ENCODE data around the gene SLC22A1. TPM values are rescaled to one million over a fixed set of nuclear protein-coding genes. Genes with fewer than 3 reads are reported as not detected.

Gene SLC22A1
- total RNA-seq, 4 donors from 2014 or later: 1.4 to 2.6 (median 1.5) TPM

DNA sequence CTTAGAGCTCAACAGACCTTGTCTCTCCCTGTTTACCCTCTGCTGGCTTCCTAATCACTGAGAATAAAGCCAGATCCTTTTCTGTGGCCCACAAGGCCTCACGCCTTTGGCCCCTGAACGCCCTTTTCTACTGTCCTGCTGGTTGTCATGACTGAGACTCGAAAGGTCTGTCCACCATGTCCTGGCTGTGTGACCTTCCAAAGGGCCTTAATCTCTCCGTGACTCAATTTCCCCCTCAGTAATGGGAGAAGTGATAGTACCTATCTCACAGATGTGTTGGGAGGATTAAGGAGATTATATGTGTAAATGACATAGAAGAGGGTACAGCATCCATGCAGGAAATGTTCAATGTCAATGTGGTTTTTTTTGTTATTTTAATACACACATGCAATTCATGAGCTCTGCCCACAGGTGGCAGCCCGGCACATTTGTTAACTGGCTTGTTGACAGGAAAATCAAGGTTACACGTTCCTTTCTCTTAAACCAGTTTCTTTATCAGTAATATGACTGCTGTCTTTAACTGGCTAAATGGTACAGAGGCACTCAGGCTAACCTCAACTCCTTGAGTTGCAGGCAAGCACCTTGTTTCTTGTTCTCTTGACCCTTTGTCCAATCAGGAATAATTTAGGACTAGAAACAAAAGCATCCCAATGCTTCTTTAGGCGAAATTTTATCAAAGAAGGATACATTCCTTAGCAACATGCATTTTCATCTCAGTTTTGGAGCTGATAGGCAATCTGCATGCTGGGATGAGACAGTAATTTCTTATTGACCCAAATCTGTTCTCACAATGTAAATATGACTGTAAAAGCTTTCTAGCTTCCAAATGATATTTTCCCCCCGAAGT is 16.6 kb downstream of the SLC22A1 start:
- TF ChIP-seq, protein P1, sequence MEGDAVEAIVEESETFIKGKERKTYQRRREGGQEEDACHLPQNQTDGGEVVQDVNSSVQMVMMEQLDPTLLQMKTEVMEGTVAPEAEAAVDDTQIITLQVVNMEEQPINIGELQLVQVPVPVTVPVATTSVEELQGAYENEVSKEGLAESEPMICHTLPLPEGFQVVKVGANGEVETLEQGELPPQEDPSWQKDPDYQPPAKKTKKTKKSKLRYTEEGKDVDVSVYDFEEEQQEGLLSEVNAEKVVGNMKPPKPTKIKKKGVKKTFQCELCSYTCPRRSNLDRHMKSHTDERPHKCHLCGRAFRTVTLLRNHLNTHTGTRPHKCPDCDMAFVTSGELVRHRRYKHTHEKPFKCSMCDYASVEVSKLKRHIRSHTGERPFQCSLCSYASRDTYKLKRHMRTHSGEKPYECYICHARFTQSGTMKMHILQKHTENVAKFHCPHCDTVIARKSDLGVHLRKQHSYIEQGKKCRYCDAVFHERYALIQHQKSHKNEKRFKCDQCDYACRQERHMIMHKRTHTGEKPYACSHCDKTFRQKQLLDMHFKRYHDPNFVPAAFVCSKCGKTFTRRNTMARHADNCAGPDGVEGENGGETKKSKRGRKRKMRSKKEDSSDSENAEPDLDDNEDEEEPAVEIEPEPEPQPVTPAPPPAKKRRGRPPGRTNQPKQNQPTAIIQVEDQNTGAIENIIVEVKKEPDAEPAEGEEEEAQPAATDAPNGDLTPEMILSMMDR (IDR thresholded peaks at IDR 0.05; ENCODE audit: low read depth): no peak

DNA sequence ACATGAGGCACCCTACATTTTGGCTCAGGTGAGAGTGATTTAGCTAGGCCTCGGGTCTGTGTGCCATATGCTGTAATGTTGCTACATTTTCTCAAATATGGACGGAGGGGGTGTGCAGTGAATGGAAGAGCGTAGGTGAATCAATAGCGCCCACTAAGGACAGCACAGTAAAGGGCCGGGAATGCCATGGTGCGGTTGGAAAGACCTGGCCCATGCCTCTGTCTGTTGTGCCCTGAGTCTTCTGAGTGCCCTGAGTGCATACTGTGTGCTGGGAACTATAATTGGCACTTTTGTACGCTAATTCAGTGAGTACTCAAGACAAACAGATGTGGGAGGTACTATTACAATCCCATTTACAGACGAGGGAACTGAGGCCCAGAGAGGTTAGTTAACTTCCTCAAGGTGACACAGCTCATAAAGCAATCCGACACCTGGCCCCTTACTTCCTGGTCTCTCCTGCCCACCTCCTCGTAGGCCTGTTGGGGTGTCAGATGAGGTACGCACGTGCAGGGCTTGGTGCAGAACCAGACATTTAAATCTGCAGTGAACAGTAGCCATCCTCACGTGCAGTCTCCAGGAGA is 17.3 kb downstream of the SLC22A1 start:
- TF ChIP-seq, protein P1 (IDR thresholded peaks at IDR 0.05; ENCODE audit: low read depth): no peak

DNA sequence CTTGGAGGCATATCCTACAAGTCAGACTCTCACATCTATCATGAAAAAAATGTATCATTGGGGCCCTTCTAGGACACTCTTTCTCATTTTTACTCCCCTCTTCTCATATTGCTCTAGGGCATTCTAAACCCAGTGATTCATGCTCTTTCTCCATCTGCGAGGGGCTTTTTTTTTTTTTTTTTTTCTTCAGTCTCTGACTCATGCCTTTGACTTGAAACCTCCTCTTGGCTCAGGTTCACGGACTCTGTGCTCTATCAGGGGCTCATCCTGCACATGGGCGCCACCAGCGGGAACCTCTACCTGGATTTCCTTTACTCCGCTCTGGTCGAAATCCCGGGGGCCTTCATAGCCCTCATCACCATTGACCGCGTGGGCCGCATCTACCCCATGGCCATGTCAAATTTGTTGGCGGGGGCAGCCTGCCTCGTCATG is 17.8 kb downstream of the SLC22A1 start:
- TF ChIP-seq, protein P1 (IDR thresholded peaks at IDR 0.05; ENCODE audit: low read depth): no peak

DNA sequence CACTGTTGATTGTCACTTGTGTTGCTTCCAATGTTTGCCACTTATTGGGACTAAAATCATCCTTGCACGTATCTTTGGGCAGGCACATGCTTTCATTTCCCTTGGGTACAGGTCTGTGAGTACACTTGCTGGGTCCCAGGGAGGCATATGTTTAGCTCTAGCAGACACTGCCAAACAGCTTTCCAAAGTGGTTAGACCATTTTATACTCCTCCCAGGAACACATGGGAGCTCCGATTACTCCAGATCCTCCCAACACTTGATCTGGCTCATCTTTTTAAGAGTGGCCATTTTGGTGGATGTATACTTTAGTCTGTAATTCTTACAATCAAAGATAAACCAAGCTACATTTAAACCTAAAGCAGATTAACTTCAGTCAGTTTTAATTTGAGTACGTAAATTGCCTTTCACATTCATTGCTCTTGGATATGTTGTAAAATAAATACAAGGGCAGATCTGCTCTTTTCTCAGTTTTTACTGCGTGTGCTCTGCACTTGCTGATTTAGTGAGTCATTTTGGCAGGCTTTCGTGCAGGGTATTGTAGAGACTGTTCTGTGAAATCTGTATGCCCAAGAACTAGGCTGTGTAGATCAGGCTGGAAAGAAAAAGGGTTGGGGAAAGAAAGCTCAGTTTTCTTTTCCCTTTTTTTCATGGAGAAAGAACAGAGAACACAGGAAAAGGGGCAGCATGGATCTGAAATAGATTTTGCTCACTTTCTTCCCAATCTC is 19.5 kb downstream of the SLC22A1 start:
- TF ChIP-seq, protein P1 (IDR thresholded peaks at IDR 0.05; ENCODE audit: low read depth): no peak

DNA sequence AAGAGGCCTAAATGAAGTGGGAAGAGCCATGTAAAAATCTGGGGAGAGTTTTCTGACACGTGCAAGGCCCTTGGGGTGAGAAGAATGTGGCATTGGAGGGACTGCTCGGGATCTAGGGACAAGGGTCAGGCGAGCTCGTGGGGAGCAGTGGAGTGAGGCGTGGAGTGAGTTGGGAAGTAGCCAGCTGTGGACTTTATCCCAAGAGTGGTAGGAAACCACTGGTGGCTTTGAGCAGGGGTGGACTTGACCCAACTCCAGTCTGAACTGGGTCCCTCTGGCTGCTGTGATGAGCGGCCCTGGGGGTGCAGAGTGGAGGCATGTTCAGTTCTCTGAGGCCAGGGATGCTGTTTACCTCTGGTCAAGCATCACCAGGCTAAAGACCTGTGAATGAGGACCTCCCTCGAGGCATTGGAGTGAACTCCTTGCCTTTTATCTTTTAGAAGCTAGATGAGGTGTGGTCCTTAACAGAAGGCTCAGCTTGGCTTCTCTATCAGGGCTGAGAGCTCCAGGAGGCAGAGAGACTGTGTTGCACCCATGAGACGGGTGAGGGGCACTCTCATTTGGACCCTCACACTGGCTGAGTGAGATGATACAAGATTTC is 20.6 kb downstream of the SLC22A1 start:
- TF ChIP-seq, protein P1 (IDR thresholded peaks at IDR 0.05; ENCODE audit: low read depth): no peak

DNA sequence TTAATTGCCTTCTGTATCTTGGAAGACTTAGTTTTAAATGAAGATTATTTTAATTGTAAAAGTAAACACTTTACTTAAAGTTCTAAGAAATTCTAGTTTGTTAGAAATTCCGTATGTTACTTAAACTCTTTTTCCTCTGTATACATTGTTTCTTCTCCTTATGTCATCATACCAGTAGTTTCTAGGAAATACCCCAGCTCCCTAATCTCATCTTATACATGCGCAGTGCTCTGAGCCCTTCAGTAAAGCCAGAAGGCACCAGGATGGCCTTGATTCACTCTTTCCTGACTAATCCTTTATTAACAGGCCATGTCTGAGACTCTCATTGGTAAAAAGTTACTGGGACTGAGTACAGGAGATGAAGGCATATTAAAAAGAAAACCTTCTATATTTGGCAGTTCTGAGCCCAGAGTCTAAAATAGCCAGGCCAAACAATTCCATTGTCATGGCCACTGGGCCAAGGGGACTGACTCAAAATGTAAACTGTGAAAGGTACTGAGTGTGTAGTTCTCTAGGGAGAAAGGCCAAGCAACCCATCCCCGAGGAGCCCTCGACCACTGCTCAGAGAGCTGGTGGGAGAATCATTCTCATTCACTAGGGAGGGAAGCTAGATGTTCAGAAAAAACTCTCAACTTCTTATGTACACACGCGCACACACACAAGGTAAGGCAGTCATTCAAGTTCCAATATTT is 25.0 kb downstream of the SLC22A1 start:
- TF ChIP-seq, protein P1 (IDR thresholded peaks at IDR 0.05; ENCODE audit: low read depth): no peak
